Measurements from ENCODE around the gene ST3GAL3. TPM values are rescaled to one million over a fixed set of nuclear protein-coding genes. Genes with fewer than 3 reads are reported as not detected.
A peak's percentile ranks its signal among the peaks of the same experiment; 100 is the strongest.

Gene ST3GAL3

GRCh38 chr1:43979261-43979527 is 271.9 kb downstream of the ST3GAL3 start:
- no peak overlapping the region for H3K27ac ChIP-seq (ENCODE audit: low read depth, low read length)

DNA sequence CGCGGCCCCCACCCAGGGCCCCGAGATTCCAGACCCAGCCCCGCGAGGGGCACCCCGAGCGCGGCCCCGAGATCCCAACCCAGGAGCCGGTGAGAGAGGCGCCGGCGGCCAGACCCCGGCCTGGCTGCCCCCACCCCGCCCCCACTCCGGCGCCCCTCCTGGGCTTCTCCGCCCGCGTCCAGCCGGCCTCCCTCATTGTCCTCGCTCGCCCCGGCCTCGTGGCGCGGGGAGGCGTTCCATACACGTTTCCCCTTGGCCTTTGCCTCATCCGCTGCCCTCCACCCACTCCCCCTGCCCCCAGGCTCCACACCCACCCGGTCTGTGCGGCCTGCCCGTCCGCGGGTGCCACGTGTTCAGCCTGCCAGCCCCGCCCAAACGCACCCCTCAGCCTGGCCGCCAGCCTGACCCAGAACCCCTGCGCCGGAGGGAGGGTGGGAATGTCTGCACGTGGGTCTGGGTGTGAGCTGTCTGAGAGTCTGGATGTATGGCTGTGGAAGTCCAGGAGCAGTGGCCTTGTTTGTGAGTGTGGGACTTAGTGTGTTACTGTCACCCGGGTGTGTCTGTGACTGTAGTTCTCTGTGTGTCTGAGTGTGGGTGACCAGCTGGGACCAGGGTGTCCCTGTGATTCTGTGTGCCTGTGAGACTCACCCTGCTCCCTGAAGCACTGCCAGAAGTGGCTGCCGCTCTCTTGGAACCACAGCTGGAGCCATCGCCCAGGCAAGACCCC is 272.4 kb downstream of the ST3GAL3 start:
- Histone ChIP-seq H3K4ac (ENCODE audit: low read depth, low read length) (peak overlapping the region; percentile 74), H4K8ac (ENCODE audit: low read depth, low read length) (no peak overlapping the region), H3K79me1 (ENCODE audit: low read length) (peaks cover 38% of the 10 kb centered on the region), H3K4me2 (ENCODE audit: low read length) (peak overlapping the region; percentile 37), H3K56ac (ENCODE audit: low read length) (peak overlapping the region; percentile 92), H3K27me3 (ENCODE audit: insufficient read depth, low read length, poor library complexity) (no peaks in the 10 kb centered on the region), H3K4me3 (ENCODE audit: low read length) (peak overlapping the region; percentile 46), H3K36me3 (ENCODE audit: control insufficient read depth, insufficient read depth, low read length) (peaks cover 6% of the 10 kb centered on the region), H3K79me2 (ENCODE audit: control insufficient read depth, insufficient read depth, low read length) (peaks cover 17% of the 10 kb centered on the region), H4K5ac (ENCODE audit: low read length) (no peak overlapping the region), H2BK120ac (ENCODE audit: low read depth, low read length) (peak overlapping the region; percentile 10), H3K9ac (ENCODE audit: low read length) (peak overlapping the region; percentile 74), H3K27ac (ENCODE audit: low read depth, low read length) (no peak overlapping the region), H3K23ac (ENCODE audit: low read length) (no peak overlapping the region), H3K18ac (ENCODE audit: low read length) (peak overlapping the region; percentile 73), H3K4me1 (ENCODE audit: control insufficient read depth, low read depth, low read length) (peaks cover 2% of the 10 kb centered on the region), H2BK5ac (ENCODE audit: low read length) (no peak overlapping the region), H2BK15ac (replicated peaks; ENCODE audit: low read depth) (no peak overlapping the region), H2AK5ac (ENCODE audit: low read length) (peak overlapping the region; percentile 35)
- DNase-seq: peak; percentile 26
- no CpG with 5 or more reads among the region's 45 CpGs for WGBS (ENCODE audit: extremely low coverage, insufficient coverage, low lambda C conversion rate)

More at GRCh38 chr1:43979261-43979527, 271.9 kb downstream of the ST3GAL3 start:
- Histone ChIP-seq H3K79me1 (ENCODE audit: low read length) (peaks cover 38% of the 10 kb centered on the region), H3K27me3 (ENCODE audit: insufficient read depth, low read length, poor library complexity) (no peaks in the 10 kb centered on the region), H3K23ac (ENCODE audit: low read length) (no peak overlapping the region), H2BK15ac (replicated peaks; ENCODE audit: low read depth) (no peak overlapping the region), H3K9ac (ENCODE audit: low read length) (peak overlapping the region; percentile 74), H2BK5ac (ENCODE audit: low read length) (no peak overlapping the region), H4K5ac (ENCODE audit: low read length) (no peak overlapping the region), H3K4me2 (ENCODE audit: low read length) (no peak overlapping the region), H3K79me2 (ENCODE audit: control insufficient read depth, insufficient read depth, low read length) (peaks cover 17% of the 10 kb centered on the region), H4K8ac (ENCODE audit: low read depth, low read length) (no peak overlapping the region), H3K4me1 (ENCODE audit: control insufficient read depth, low read depth, low read length) (peaks cover 2% of the 10 kb centered on the region), H2AK5ac (ENCODE audit: low read length) (no peak overlapping the region), H3K4ac (ENCODE audit: low read depth, low read length) (peak overlapping the region; percentile 74), H3K56ac (ENCODE audit: low read length) (peak overlapping the region; percentile 92), H3K4me3 (ENCODE audit: low read length) (peak overlapping the region; percentile 46), H3K36me3 (ENCODE audit: control insufficient read depth, insufficient read depth, low read length) (peaks cover 5% of the 10 kb centered on the region), H2BK120ac (ENCODE audit: low read depth, low read length) (peak overlapping the region; percentile 10), H3K18ac (ENCODE audit: low read length) (peak overlapping the region; percentile 73)
- WGBS (ENCODE audit: extremely low coverage, insufficient coverage, low lambda C conversion rate): no CpG with 5 or more reads among the region's 45 CpGs
- no peak for DNase-seq

- DNase-seq: no peak
- WGBS (ENCODE audit: extremely low coverage, insufficient coverage, low lambda C conversion rate): no CpG with 5 or more reads among the region's 13 CpGs
- no peak overlapping the region for H3K27ac ChIP-seq (ENCODE audit: low read depth, low read length)
These were observed 273.2 kb downstream of the ST3GAL3 start for GRCh38 chr1:43980255-43981134.

More at GRCh38 chr1:43980255-43981134, 273.2 kb downstream of the ST3GAL3 start:
- Histone ChIP-seq H3K4me2 (ENCODE audit: low read length) (peak overlapping the region; percentile 37), H4K8ac (ENCODE audit: low read depth, low read length) (no peak overlapping the region), H2BK5ac (ENCODE audit: low read length) (no peak overlapping the region), H3K4me3 (ENCODE audit: low read length) (peak overlapping the region; percentile 21), H3K18ac (ENCODE audit: low read length) (no peak overlapping the region), H4K5ac (ENCODE audit: low read length) (no peak overlapping the region), H3K4ac (ENCODE audit: low read depth, low read length) (no peak overlapping the region), H2AK5ac (ENCODE audit: low read length) (peak overlapping the region; percentile 35), H3K56ac (ENCODE audit: low read length) (peak overlapping the region; percentile 92), H3K79me1 (ENCODE audit: low read length) (peaks cover 37% of the 10 kb centered on the region), H2BK120ac (ENCODE audit: low read depth, low read length) (no peak overlapping the region), H3K9ac (ENCODE audit: low read length) (peak overlapping the region; percentile 74), H2BK15ac (replicated peaks; ENCODE audit: low read depth) (no peak overlapping the region), H3K79me2 (ENCODE audit: control insufficient read depth, insufficient read depth, low read length) (peaks cover 13% of the 10 kb centered on the region), H3K23ac (ENCODE audit: low read length) (no peak overlapping the region), H3K4me1 (ENCODE audit: control insufficient read depth, low read depth, low read length) (peaks cover 2% of the 10 kb centered on the region), H3K36me3 (ENCODE audit: control insufficient read depth, insufficient read depth, low read length) (peaks cover 7% of the 10 kb centered on the region), H3K27me3 (ENCODE audit: insufficient read depth, low read length, poor library complexity) (no peaks in the 10 kb centered on the region)

Small RNAs within 50 kb of the gene (small RNA-seq; reads per million reads assigned to genes)
- not detected for gene AL451062.2 (ENCODE audit: insufficient read depth)
- not detected for gene RF00026 (ENCODE audit: insufficient read depth)
